ENCODE measurements around the gene DNER. TPM values are rescaled to one million over a fixed set of nuclear protein-coding genes. Genes with fewer than 3 reads are reported as not detected.
A peak's percentile ranks its signal among the peaks of the same experiment; 100 is the strongest.

DNER gene
- total and polyA plus RNA-seq, 2 experiments from 2014 or later: 0.39 to 0.65 TPM

DNA sequence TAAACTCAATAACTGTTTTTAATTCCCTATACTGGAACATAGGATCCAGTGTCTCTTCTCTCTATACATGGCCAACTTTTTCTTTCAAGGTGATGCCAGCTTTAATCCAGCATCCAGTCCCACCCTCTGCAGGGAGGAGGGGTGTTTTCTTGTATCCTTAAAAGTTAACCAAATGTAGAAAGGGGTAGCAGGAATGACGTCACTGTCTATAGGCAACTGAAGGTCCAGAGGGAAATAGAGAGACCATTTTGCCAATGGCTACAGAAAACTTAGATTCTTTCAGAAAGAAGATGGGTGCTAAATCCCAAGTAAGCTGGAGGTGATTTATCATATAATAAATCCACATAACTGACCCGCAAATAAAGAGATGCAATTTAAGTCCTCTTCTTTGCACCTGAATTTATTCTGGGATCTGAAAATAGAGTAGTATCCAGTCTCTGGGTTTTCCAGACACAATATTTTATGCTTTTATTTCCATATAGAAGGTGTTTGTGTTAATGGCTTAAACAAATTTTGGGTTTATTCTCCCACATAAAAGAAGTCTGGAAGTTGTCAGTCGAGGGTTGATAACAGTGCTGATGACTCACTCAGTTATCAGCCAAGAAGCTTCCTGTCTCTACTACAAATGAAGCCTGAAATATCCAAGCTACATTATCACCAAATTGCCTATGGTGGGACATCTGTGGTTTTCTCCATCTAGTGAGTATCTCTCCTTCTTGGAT, 5.7 kb upstream of the DNER start:
- Histone ChIP-seq H3K4me1 (ENCODE audit: insufficient read depth) (no peaks in the 10 kb centered on the region), H3K9me3 (ENCODE audit: low read depth) (no peaks in the 10 kb centered on the region), H3K4me3 (no peak overlapping the region), H3K4me2 (ENCODE audit: unreplicated experiment) (no peak overlapping the region), H3F3A (ENCODE audit: insufficient read depth) (no peaks in the 10 kb centered on the region), H3K36me3 (ENCODE audit: low read depth) (no peaks in the 10 kb centered on the region), H2AFZ (no peak overlapping the region), H3K27me3 (replicated peaks; ENCODE audit: insufficient read depth) (0 out of 2 replicates have a peak, but pooled peaks cover 11% of the 10 kb centered on the region), H3K27ac (no peak overlapping the region), H3K79me2 (ENCODE audit: insufficient read depth) (no peaks in the 10 kb centered on the region), H3K9ac (no peak overlapping the region), H4K20me1 (ENCODE audit: insufficient read depth) (no peaks in the 10 kb centered on the region), H3K9me2 (ENCODE audit: insufficient read depth) (no peaks in the 10 kb centered on the region)
- in situ Hi-C loops (cut with MboI): no loop called here
- DNase-seq: no peak
- TF ChIP-seq EZH2phosphoT487 (IDR thresholded peaks at IDR 0.05; ENCODE audit: insufficient read depth, low read depth) (no peak), EZH2 (IDR thresholded peaks at IDR 0.05; ENCODE audit: insufficient read depth, poor library complexity, severe bottlenecking) (no peak)
- 64 to 70% methylated on average over 3 of the region's 3 CpGs for WGBS, 2 experiments (ENCODE audit: low coverage in 1 of 2, low lambda C conversion rate in 2 of 2, missing lambda C conversion rate in 2 of 2)

DNA sequence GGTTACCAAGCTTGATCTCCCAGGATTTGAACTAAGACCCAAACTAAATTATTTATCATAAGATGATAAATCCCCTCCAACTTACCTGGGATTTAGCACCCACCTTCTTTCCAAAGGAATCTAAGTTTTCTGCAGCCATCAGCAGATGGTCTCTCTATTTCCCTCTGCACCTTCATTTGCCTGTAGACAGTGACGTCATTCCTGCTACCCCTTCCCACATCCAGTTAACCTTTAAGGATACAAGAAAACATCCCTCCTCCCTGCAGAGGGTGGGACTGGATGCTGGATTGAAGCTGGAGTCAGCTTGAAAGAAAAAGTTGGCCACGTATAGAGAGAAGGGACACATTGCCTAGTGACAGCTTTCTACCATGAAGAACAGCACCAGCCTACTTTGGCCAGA, 3.7 kb upstream of the DNER start:
- DNase-seq: no peak
- peaks cover 18% of the 10 kb centered on the region for H3K27me3 ChIP-seq (replicated peaks; ENCODE audit: insufficient read depth)
- H3K9ac ChIP-seq: no peak overlapping the region
- no peak overlapping the region for H3K4me3 ChIP-seq
- no peak overlapping the region for H3K4me2 ChIP-seq (ENCODE audit: unreplicated experiment)
- H3K36me3 ChIP-seq (ENCODE audit: low read depth): no peaks in the 10 kb centered on the region
- TF ChIP-seq EZH2 (IDR thresholded peaks at IDR 0.05; ENCODE audit: insufficient read depth, poor library complexity, severe bottlenecking): no peak
- no peak for TF ChIP-seq EZH2phosphoT487 (IDR thresholded peaks at IDR 0.05; ENCODE audit: insufficient read depth, low read depth)
- no peaks in the 10 kb centered on the region for H3K79me2 ChIP-seq (ENCODE audit: insufficient read depth)
- 7 to 15% methylated on average over 2 of the region's 2 CpGs for WGBS, 2 experiments (ENCODE audit: low coverage in 1 of 2, low lambda C conversion rate in 2 of 2, missing lambda C conversion rate in 2 of 2)
- in situ Hi-C loops (cut with MboI): no loop called here
- H4K20me1 ChIP-seq (ENCODE audit: insufficient read depth): no peaks in the 10 kb centered on the region
- H2AFZ ChIP-seq: no peak overlapping the region
- no peak overlapping the region for H3K27ac ChIP-seq
- H3K9me2 ChIP-seq (ENCODE audit: insufficient read depth): no peaks in the 10 kb centered on the region
- no peaks in the 10 kb centered on the region for H3F3A ChIP-seq (ENCODE audit: insufficient read depth)
- no peaks in the 10 kb centered on the region for H3K4me1 ChIP-seq (ENCODE audit: insufficient read depth)
- H3K9me3 ChIP-seq (ENCODE audit: low read depth): no peaks in the 10 kb centered on the region

DNA sequence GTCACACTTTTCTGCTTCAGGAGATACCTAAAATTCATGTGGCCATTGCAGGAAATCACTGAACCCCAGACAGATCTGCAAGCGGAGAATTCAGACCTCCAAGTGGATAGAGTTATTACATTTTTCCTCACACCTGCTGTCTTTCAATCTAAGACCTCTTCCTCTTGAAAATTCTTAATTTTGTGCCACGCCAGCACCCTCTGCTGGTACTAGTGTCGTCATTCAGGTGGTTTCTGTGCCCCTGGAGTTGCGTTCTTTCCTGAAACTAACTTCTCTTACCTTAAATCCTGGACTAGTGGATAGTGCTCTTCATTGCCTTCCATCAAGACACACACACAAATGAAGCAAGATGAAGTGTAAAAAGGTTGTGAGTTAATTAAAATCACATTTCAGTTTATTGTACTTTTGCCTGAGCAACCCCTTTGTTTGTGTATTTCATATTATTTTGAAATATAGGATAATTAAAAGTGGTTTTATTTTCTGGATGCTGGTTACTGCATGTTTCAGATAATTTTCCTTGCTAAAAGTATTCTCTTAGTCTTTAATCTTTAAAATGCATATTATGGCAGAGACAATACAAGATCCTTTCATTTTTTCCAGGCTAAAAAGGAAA, 1.6 kb upstream of the DNER start:
- 36 to 43% methylated on average over 4 of the region's 4 CpGs for WGBS, 2 experiments (ENCODE audit: low coverage in 1 of 2, low lambda C conversion rate in 2 of 2, missing lambda C conversion rate in 2 of 2)
- no peaks in the 10 kb centered on the region for H3F3A ChIP-seq (ENCODE audit: insufficient read depth)
- H3K4me2 ChIP-seq (ENCODE audit: unreplicated experiment): no peak overlapping the region
- no peak for DNase-seq
- H3K27me3 ChIP-seq (replicated peaks; ENCODE audit: insufficient read depth): peaks cover 35% of the 10 kb centered on the region
- H3K36me3 ChIP-seq (ENCODE audit: low read depth): no peaks in the 10 kb centered on the region
- TF ChIP-seq EZH2 (IDR thresholded peaks at IDR 0.05; ENCODE audit: insufficient read depth, poor library complexity, severe bottlenecking) (no peak), EZH2phosphoT487 (IDR thresholded peaks at IDR 0.05; ENCODE audit: insufficient read depth, low read depth) (no peak)
- H3K79me2 ChIP-seq (ENCODE audit: insufficient read depth): no peaks in the 10 kb centered on the region
- H3K4me1 ChIP-seq (ENCODE audit: insufficient read depth): no peaks in the 10 kb centered on the region
- no peaks in the 10 kb centered on the region for H3K9me3 ChIP-seq (ENCODE audit: low read depth)
- H4K20me1 ChIP-seq (ENCODE audit: insufficient read depth): no peaks in the 10 kb centered on the region
- H2AFZ ChIP-seq: no peak overlapping the region
- in situ Hi-C loops (cut with MboI): no loop called here
- no peak overlapping the region for H3K9ac ChIP-seq
- H3K9me2 ChIP-seq (ENCODE audit: insufficient read depth): no peaks in the 10 kb centered on the region
- no peak overlapping the region for H3K4me3 ChIP-seq
- H3K27ac ChIP-seq: no peak overlapping the region

DNA sequence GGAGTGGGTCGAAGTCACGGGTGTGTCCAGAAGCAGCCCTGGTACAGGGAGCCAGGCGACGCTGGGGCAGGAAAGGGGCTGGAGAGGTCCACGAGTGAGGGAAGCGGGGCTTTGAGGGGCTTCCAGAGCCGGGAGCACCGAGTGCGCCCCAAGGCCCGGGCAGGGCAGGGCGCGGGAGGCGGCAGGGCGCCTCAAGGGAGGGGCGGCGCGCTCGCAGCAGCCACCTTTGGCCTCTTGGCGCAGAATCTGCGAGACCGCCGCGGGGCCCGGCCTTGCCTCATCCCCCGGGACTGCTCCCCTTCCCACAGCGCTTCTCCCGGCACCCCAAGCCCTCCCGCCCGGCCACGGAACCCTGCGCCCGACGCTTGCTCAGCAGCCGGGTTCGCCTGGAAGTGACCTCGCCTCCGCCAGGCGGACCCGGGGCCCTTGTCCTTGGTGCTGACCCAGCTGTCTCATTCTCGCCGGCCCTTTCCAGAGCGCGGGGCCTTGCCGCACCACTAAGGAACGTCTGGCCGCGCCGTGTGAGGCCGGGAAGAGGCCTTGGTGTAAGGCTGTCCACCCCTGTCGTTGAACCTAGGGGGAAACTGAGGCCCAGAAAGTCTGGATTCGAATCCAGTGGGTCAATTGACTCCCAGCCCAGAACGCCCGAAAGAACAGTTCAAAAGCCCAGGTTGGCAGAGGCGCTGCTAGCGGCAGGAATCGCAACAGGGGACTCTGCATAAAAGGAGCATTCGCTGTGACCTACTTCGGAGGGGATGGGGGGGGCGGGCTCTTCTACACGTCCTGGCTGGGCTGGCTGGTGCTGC, 584 bp upstream of the DNER start:
- no peaks in the 10 kb centered on the region for H3K36me3 ChIP-seq (ENCODE audit: low read depth)
- H3K9me2 ChIP-seq (ENCODE audit: insufficient read depth): no peaks in the 10 kb centered on the region
- no peaks in the 10 kb centered on the region for H3K79me2 ChIP-seq (ENCODE audit: insufficient read depth)
- no peak overlapping the region for H3K27ac ChIP-seq
- no peaks in the 10 kb centered on the region for H3F3A ChIP-seq (ENCODE audit: insufficient read depth)
- in situ Hi-C loops (cut with MboI): no loop called here
- no peaks in the 10 kb centered on the region for H3K9me3 ChIP-seq (ENCODE audit: low read depth)
- H3K4me1 ChIP-seq (ENCODE audit: insufficient read depth): no peaks in the 10 kb centered on the region
- H2AFZ ChIP-seq: no peak overlapping the region
- H3K27me3 ChIP-seq (replicated peaks; ENCODE audit: insufficient read depth): peaks cover 44% of the 10 kb centered on the region
- no peak overlapping the region for H3K9ac ChIP-seq
- TF ChIP-seq EZH2phosphoT487 (IDR thresholded peaks at IDR 0.05; ENCODE audit: insufficient read depth, low read depth) (no peak), EZH2 (IDR thresholded peaks at IDR 0.05; ENCODE audit: insufficient read depth, poor library complexity, severe bottlenecking) (no peak)
- 2 to 3% methylated on average over 44 to 52 of the region's 60 CpGs for WGBS, 2 experiments (ENCODE audit: low coverage in 1 of 2, low lambda C conversion rate in 2 of 2, missing lambda C conversion rate in 2 of 2)
- DNase-seq: peak; percentile 87
- H4K20me1 ChIP-seq (ENCODE audit: insufficient read depth): no peaks in the 10 kb centered on the region
- H3K4me2 ChIP-seq (ENCODE audit: unreplicated experiment): peak overlapping the region; percentile 24
- peak overlapping the region; percentile 47 for H3K4me3 ChIP-seq

All from GM23248 (cell line).